GM18499 (cell line): ENCODE results near the gene CTNS.
A peak's percentile ranks its signal among the peaks of the same experiment; 100 is the strongest.
"Not testable (repeated sequence)": the region's sequence is repeated elsewhere in the genome, so short reads cannot be mapped to it uniquely, and the experiment has no call there.

ENCODE experiments used
- ATAC-seq: cut with Tn5 transposase; IDR thresholded peaks from one replicate; pipeline ENCODE4 v1.9.1; 2021; ENCODE audit warnings: moderate number of reproducible peaks; ENCODE audit not compliant: insufficient read depth, unreplicated experiment

Gene CTNS

DNA sequence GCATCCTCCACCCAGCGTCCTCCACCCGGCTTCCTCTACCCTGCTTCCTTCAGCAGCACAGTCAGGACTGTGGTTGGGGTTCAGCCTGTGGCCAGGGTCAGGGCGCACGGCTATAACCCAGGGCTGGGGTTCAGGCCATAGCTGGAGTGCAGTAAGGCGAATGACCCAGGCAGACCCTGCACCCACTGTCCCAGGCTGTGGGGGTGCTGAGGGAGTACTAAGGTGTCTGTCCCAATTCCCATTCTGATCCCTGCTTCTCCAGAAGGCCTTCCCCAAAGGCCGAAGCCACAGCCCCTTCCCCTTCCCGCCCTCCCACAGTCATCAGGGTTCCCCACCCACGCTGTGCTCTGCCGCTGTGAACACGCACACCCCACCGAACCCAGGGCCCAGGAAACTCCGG lies 44.5 kb downstream of the CTNS start:
- no peak for ATAC-seq

- ATAC-seq: no peak
These were observed 45.0 kb downstream of the CTNS start for GRCh38 chr17:3681565-3681964.

- ATAC-seq: no peak
These were observed 45.5 kb downstream of the CTNS start for GRCh38 chr17:3682033-3682432.

GRCh38 chr17:3683054-3683511 lies 46.5 kb downstream of the CTNS start:
- ATAC-seq: no peak

DNA sequence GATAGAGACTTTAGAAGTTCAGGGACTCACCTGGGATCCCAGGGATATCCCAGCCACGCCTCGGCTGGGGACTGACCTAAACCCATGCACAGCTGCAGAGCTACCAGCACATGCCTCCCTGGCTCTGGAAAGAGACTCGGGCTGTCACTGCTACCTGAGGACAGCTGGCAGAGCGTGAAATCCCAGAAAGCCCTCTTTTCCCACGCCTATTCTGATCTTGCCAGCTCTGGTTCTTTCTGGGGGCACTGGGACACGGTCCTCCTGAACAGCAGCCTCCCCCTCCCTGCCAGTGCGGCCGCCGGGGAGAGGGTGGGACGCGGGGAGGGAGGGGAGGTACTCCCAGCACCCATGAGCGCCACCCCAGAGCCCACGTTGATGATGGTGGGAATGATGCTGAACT lies 48.6 kb downstream of the CTNS start:
- ATAC-seq: no peak

DNA sequence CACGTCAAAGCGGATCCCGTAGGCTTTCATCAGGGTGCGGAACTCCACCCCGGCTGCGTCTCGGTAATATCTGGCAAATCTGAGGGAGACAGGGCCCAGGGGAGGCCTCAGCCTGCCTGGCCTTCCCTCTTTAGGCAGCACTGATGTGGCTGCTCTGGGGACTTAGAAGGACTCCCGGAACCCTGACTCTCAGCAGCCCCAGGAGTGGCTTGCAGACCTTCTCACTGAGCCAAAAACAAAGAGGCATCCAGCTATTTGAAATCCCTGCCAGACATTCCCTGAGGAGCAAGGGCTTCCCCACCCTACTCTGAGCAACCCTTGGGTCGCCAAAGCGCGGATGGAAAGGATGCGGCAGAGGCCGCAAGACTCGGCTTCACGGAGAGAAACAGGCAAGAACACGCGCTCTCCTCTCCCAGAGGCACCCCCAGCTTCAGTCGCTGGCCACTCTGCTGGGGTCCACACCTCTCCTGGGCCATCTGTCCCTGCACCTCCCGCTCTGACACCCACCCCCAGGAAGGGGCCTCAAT lies 51.5 kb downstream of the CTNS start:
- no peak for ATAC-seq

GRCh38 chr17:3688852-3689261 lies 52.3 kb downstream of the CTNS start:
- ATAC-seq: no peak

DNA sequence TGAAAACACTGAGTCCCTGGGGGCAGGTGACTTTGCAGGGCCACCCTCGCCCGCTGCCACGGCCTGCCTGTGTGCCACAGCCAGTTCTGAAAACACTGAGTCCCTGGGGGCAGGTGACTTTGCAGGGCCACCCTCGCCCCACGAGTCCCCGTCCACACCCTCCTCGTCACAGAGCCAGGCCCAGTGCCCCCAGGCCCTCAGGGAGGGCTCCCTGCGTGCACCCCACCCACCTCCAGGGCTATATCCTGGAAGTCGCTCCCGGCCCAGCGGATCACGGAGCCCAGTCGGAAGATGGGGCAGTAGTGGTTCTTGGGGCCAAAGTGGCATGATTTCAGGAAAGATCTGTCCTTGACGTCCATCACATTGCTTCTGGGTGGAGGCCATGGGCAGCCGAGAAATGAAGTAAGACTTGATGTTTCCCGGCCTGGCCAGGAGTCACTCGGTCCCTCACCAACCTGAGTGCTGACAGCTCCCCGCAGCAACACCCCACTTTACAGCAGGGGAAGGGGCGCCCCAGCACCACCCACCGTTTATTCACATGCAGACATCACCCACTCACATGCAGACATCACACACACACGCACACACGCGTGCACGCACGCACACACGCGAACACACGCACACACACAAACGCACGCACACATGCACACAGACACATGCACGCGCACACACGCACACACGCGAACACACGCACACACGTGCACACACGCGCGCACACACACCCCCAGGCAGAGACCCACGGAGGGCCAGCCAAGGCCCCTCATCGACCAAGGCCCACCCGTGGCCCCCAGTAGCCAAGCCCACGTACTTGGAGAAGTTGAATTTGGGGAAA lies 52.9 kb downstream of the CTNS start:
- no peak for ATAC-seq

GRCh38 chr17:3690094-3690715 lies 53.6 kb downstream of the CTNS start:
- ATAC-seq: no peak

DNA sequence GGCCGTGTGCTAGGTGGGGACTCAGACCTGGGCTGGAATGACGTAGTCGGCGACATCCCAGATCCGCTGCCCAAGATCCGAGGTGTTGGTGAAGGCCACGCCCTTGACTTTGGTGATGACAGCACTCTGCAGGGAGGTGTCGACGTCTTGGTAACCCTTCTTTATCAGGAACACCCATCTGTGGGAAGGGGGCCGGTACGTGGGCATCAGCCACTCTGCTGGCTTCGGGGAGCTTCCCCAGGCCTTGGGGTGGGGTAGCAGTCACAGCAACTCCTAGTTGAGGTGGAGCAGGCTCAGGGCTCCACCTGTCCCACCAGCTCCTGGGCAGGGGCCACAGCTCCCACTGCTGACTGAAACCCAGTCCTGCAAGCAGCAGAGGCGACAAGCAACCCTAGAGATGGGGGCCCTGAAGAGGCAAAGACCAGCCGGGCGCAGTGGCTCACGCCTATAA lies 55.1 kb downstream of the CTNS start:
- ATAC-seq: no peak

DNA sequence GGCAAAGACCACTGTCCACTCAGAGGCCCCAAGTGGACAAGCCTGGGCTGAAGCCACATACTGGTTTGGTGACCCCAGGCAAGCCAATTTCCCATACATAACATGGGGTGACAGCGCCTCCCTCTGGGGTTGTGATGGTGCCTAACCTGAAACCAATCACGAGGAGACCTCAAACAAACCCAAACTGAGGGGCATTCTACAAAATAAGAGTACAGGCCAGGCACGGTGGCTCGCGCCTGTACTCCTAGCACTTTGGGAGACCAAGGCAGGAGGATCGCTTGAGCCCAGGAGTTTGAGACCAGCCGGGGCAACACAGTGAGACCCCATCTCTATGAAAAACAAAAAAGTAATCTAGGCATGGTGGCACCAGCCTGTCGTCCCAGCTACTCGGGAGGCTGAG lies 55.8 kb downstream of the CTNS start:
- ATAC-seq: no peak

DNA sequence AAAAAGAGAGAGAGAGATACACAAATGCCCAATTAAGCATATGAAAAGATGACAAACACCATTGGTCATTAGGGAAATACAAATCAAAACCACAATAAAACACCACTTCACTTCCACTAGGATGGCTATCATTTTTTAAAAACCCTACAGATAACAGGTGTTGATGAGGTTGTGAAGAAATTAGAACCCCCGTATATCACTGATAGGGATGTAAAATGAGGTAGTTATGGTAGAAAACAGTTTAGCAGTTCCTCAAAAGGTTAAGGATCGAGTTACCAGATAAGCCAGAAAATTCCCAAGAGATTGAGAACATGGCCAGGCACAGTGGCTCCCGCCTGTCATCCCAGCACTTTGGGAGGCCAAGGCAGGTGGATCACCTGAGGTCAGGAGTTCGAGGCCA lies 56.6 kb downstream of the CTNS start:
- ATAC-seq: no peak

- peak; percentile 52 for ATAC-seq
These were observed 57.3 kb downstream of the CTNS start for GRCh38 chr17:3693829-3694231.

DNA sequence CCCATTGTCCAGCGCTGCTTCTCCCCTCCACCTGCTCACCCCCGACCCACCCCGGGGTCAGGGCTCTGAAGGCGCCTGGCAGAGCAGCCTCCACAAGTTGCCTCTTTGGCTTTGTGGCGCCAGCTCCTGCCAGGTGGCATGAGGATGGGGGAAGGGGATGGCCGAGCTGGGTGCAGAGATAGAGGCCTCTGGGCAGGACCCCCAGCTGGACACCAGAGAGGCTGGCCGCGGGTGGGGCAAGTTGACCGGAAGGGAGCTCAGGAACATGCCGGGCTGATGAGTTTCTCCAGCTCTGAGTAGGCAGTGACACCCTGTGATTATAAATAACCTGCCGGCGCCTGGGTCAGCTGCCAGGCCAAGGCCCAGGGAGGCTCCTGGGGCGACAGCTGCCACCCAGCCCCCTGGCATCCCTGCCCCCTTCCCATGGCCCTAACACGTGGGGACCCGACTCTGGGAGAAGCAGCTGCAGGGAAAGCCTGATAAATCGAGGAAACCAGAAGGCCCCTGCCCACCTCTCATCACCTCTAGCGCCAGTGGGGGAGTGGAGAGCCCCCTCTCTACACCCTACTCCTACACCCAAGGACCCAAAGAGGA lies 58.7 kb downstream of the CTNS start:
- no peak for ATAC-seq

DNA sequence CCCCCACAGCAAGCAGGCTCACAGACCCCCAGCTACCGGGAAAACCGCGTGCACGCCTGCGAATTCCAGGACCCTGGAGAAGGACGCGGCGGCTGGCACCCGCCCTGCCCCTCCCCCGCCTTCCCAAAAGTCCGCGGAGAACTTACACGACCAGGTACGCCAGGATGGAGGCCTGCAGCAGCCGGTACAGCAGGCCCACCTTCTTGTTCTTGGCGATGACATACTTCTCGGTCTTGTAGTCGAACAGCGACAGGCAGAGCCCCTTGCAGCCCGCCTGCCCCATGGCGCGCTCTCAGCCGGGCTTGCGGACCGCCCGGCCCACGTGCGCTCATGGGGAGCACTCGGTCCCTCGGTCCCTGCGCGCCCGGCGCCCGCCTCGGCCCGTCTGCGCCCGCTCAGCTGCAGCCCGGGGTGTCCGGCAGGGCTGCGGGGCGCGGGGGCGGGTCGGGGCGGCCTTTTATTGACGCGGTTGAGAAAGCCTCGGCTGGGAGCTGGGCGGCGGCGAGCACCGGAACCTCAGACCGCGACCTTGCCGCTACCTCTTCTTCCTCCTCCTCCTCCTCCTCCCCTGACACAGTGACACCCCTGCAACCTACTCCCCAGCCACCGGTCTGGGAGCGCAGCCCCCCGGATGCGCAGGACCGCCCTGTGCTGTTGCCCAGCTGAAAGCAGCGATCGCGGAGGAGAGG lies 59.3 kb downstream of the CTNS start, which contains the start of gene P2RX5:
Gene P2RX5, minus strand, starts transcription at position 433 of the 689 bp plus-strand sequence. Its CDS starts 150 bp downstream, at position 283.
- no peak for ATAC-seq

DNA sequence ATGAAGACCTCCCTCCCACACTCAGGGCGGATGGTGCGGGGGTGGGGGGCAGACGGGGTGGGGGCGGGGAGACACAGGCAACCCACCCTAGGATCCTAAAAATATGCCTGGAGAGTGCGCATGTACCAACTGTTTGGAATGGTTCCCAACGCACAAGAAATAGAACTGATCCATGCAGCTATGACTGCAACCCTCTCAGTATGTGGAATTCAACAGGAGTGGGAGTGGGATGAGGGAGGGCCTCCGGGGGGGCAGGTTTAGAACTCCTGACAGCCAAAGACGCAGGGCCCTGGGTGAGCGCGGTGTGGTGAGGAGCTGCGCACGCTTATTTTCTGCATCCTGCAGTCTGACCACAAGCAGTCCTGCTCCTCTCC lies 60.5 kb downstream of the CTNS start:
- ATAC-seq: no peak

DNA sequence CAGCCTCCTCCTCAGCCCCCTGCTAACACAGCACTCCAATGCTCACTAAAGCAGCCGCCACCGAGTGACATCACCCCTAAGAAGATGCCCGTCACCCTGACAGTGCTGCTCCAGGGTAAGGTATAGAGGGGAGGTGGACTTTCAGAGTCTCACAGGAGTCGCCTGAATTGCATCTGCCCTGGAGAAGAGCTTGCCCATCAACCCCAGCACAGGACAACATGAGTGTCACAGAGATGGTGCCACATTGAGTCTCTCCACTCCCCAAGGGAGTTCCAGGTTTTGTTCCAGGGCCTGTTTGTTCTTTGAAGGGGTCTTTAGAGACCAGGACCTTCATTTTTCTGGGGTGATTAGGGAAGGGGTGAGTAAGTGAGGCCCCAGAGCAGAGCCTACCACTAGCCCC lies 61.6 kb downstream of the CTNS start:
- no peak for ATAC-seq

DNA sequence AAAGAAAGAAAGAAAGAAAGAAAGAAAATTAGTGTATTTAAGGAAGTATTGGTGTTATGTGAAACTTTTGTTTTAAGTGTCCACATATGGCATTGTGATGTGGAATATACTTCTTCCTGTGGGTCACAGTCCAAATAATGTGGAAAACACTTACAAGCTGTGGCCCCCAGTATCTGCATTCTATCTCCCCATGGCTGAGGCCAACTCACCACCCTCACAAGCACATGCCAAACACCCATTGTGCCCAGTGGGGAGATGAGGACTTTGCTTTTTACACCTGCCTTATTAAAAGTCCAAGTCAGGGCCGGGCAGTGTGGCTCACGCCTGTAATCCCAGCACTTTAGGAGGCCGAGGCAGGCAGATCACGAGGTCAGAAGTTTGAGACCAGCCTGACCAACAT lies 63.4 kb downstream of the CTNS start:
- ATAC-seq: no peak

- ATAC-seq: not testable (repeated sequence)
These were observed 65.5 kb downstream of the CTNS start for GRCh38 chr17:3702041-3702539.
